ENCODE data around the gene HMGB2. TPM values are rescaled to one million over a fixed set of nuclear protein-coding genes. Genes with fewer than 3 reads are reported as not detected.

The HMGB2 gene
- total and polyA plus RNA-seq, 2 experiments from 2014 or later = 103 to 593 TPM

DNA sequence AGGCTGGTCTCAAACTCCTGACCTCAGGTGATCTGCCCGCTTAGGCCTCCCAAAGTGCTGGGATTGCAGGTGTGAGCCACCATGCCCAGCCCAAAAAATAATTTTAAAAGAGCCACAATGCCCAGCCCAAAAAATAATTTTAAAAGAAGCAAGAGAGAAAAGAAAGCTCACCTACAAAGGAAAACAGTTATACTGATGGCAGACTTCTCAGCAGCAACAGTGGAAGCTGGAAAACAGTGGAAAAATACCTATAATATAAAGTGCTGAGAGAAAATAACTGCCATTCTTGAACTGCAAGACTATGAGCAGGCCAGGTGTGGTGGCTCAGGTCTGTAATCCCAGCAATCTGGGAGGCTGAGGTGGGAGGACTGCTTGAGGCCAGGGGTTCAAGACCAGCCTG is 13.3 kb upstream of the HMGB2 start:
- H3K4me1 ChIP-seq (ENCODE audit: insufficient read depth) = peaks cover 28% of the 10 kb centered on the region
- H3K36me3 ChIP-seq (ENCODE audit: insufficient read depth) = no peaks in the 10 kb centered on the region
- H3K27me3 ChIP-seq (ENCODE audit: insufficient read depth) = no peaks in the 10 kb centered on the region
- no peaks in the 10 kb centered on the region for H3F3A ChIP-seq (replicated peaks; ENCODE audit: low read depth)
- DNase-seq (ENCODE audit: low spot score) = no peak
- no peaks in the 10 kb centered on the region; the same call in 1 of the 2 replicates for H4K20me1 ChIP-seq (replicated peaks; ENCODE audit: insufficient read depth)
- H3K9me2 ChIP-seq (ENCODE audit: insufficient read depth) = no peaks in the 10 kb centered on the region
- no peak overlapping the region for H3K27ac ChIP-seq (ENCODE audit: low read depth)
- Mint-ChIP-seq H3K27me3 (ENCODE audit: insufficient read depth, low read depth, poor library complexity) (no peaks in the 10 kb centered on the region), H3K4me1 (peaks cover 32% of the 10 kb centered on the region), H3K36me3 (ENCODE audit: low read depth) (no peaks in the 10 kb centered on the region), H3K9me3 (no peaks in the 10 kb centered on the region), H3K4me3 (no peak overlapping the region), H3K27ac (no peak overlapping the region)
- H3K4me2 ChIP-seq = no peak overlapping the region
- H3K4me3 ChIP-seq = no peak overlapping the region
- H2AFZ ChIP-seq = no peak overlapping the region
- no peak for TF ChIP-seq ZNF462 (CRISPR knock-in tag; IDR thresholded peaks at IDR 0.05)
- TF ChIP-seq EZH2 (IDR thresholded peaks at IDR 0.05; ENCODE audit: low read depth, unreplicated experiment) = no peak
- TF ChIP-seq EZH2phosphoT487 (IDR thresholded peaks at IDR 0.05; ENCODE audit: unreplicated experiment) = no peak
- no peak for TF ChIP-seq STAT1 (IDR thresholded peaks at IDR 0.05; ENCODE audit: unreplicated experiment)
- TF ChIP-seq CREB1 (CRISPR knock-in tag; IDR thresholded peaks at IDR 0.05; ENCODE audit: low read depth) = no peak
- TF ChIP-seq JUNB (IDR thresholded peaks at IDR 0.05; ENCODE audit: unreplicated experiment) = no peak
- TF ChIP-seq POLR2AphosphoS5 (IDR thresholded peaks at IDR 0.05; ENCODE audit: low read depth) = no peak
- no peak for TF ChIP-seq NANOG (IDR thresholded peaks at IDR 0.05; ENCODE audit: borderline replicate concordance)
- TF ChIP-seq REST (IDR thresholded peaks at IDR 0.05; ENCODE audit: unreplicated experiment) = no peak
- no peak for TF ChIP-seq ETS1 (IDR thresholded peaks at IDR 0.05)
- TF ChIP-seq ZNF114 (CRISPR knock-in tag; IDR thresholded peaks at IDR 0.05) = no peak
- TF ChIP-seq ZNF331 (CRISPR knock-in tag; IDR thresholded peaks at IDR 0.05; ENCODE audit: low read depth) = no peak
- TF ChIP-seq CTCF (conservative IDR thresholded peaks at IDR 0.05; ENCODE audit: low read depth in 2 of 2) = no peak
- no peak for ATAC-seq
- H3K79me2 ChIP-seq (replicated peaks; ENCODE audit: insufficient read depth) = no peaks in the 10 kb centered on the region

All from GM23338 (cell line).